NB4 (cell line): ENCODE results near the gene GPLD1.

Source experiments
- MAX ChIP-seq: IDR thresholded peaks from 2 replicates; pipeline ENCODE4 v1.6.1; 2011; ENCODE audit warnings: low read depth, low read length
- MYC ChIP-seq: IDR thresholded peaks from 2 replicates; pipeline ENCODE4 v1.6.1; 2011; ENCODE audit warnings: low read depth, low read length
- POLR2A ChIP-seq: IDR thresholded peaks from 2 replicates; pipeline ENCODE4 v1.6.1; 2011; ENCODE audit warnings: mild to moderate bottlenecking; ENCODE audit not compliant: insufficient read length; ENCODE audit errors: extremely low read depth
- TF ChIP-seq, protein P1 (sequence below): IDR thresholded peaks from one replicate; pipeline ENCODE4 v1.5.1; 2012; ENCODE audit warnings: low read depth, low read length

GRCh38 chr6:24481449-24481848 is 7.9 kb downstream of the GPLD1 start:
- TF ChIP-seq POLR2A (no peak), MAX (no peak), MYC (no peak)
- TF ChIP-seq, protein P1, sequence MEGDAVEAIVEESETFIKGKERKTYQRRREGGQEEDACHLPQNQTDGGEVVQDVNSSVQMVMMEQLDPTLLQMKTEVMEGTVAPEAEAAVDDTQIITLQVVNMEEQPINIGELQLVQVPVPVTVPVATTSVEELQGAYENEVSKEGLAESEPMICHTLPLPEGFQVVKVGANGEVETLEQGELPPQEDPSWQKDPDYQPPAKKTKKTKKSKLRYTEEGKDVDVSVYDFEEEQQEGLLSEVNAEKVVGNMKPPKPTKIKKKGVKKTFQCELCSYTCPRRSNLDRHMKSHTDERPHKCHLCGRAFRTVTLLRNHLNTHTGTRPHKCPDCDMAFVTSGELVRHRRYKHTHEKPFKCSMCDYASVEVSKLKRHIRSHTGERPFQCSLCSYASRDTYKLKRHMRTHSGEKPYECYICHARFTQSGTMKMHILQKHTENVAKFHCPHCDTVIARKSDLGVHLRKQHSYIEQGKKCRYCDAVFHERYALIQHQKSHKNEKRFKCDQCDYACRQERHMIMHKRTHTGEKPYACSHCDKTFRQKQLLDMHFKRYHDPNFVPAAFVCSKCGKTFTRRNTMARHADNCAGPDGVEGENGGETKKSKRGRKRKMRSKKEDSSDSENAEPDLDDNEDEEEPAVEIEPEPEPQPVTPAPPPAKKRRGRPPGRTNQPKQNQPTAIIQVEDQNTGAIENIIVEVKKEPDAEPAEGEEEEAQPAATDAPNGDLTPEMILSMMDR, result no peak
